PC-9 (cell line): ENCODE measurements around the gene RARS2. TPM values are rescaled to one million over a fixed set of nuclear protein-coding genes. Genes with fewer than 3 reads are reported as not detected.

ENCODE experiments used
- BruUV-seq: library from RNA; stranded (reverse); fragments of 400-500 nt; replicated peaks from 2 replicates; lab custom pipeline; 2021; lab: Mats Ljungman, UMichigan
- CTCF ChIA-PET: fragments of 300-600 bp; sonication (Branson Sonifier 250); formaldehyde crosslinking; loops from one replicate; lab custom pipeline; 2022; ENCODE audit warnings: antibody characterized with exemption; lab: Charles Lee
- POLR2A ChIA-PET: fragments of 300-600 bp; sonication (Branson Sonifier 250); formaldehyde crosslinking; loops from one replicate; lab custom pipeline; 2022; ENCODE audit warnings: antibody characterized with exemption; ENCODE audit not compliant: unreplicated experiment; lab: Charles Lee
- DNase-seq, 2 experiments: peaks; one replicate each; pipeline versions ENCODE4 v3.0.0 to v3.0.0-alpha.2; 2015 to 2022; ENCODE audit warnings: mixed read lengths in 1 of 2
- H2AFZ ChIP-seq: fragments of 200-600 bp; sonication (generic); 2 replicates; pipeline ENCODE4 v1.8.1; 2017; ENCODE audit warnings: antibody characterized with exemption
- H3F3A ChIP-seq: fragments of 200-600 bp; sonication (generic); 2 replicates; pipeline ENCODE4 v1.8.1; 2017; ENCODE audit warnings: antibody characterized with exemption, mild to moderate bottlenecking, low read depth; ENCODE audit not compliant: insufficient read depth
- H3K27ac ChIP-seq: fragments of 200-600 bp; sonication (generic); 2 replicates; pipeline ENCODE4 v1.6.1; 2016; ENCODE audit warnings: mixed run types
- H3K27me3 ChIP-seq: fragments of 200-600 bp; sonication (generic); 2 replicates; pipeline ENCODE4 v1.6.1; 2016; ENCODE audit warnings: low read depth, mixed run types; ENCODE audit not compliant: insufficient read depth
- H3K36me3 ChIP-seq: fragments of 200-600 bp; sonication (generic); 2 replicates; pipeline ENCODE4 v1.6.1; 2016; ENCODE audit warnings: low read depth, mixed run types
- H3K4me1 ChIP-seq: fragments of 200-600 bp; sonication (generic); replicated peaks from 2 replicates; pipeline ENCODE4 v1.6.1; 2016; ENCODE audit warnings: mixed run types; ENCODE audit not compliant: insufficient read depth
- H3K4me2 ChIP-seq: fragments of 200-600 bp; sonication (generic); 2 replicates; pipeline ENCODE4 v1.6.1; 2017; ENCODE audit warnings: mixed run types
- H3K4me3 ChIP-seq: fragments of 200-600 bp; sonication (generic); 2 replicates; pipeline ENCODE4 v1.6.1; 2016; ENCODE audit warnings: mixed run types
- H3K79me2 ChIP-seq: fragments of 200-600 bp; sonication (generic); 2 replicates; pipeline ENCODE4 v1.6.1; 2017; ENCODE audit warnings: low read depth, mixed run types
- H3K9me2 ChIP-seq: fragments of 200-600 bp; sonication (generic); 2 replicates; pipeline ENCODE4 v1.8.1; 2017; ENCODE audit warnings: mild to moderate bottlenecking; ENCODE audit not compliant: insufficient read depth
- H3K9me3 ChIP-seq: fragments of 200-600 bp; sonication (generic); 2 replicates; pipeline ENCODE4 v1.8.1; 2016; ENCODE audit warnings: low read depth; ENCODE audit not compliant: insufficient read depth
- H4K20me1 ChIP-seq: fragments of 200-600 bp; sonication (generic); 2 replicates; pipeline ENCODE4 v1.8.1; 2017; ENCODE audit not compliant: insufficient read depth
- CTCF ChIP-seq: fragments of 200-600 bp; sonication (generic); conservative IDR thresholded peaks from 2 replicates; pipeline ENCODE4 v1.6.1; 2017; ENCODE audit warnings: mixed run types, antibody characterized with exemption, mild to moderate bottlenecking, moderate library complexity
- EZH2 ChIP-seq: fragments of 200-600 bp; sonication (generic); IDR thresholded peaks from 2 replicates; pipeline ENCODE4 v1.8.0; 2017; ENCODE audit warnings: antibody characterized with exemption, low read depth
- intact Hi-C: fragments of 100-400 bp; cut with micrococcal nuclease; formaldehyde crosslinking; loops from one replicate; pipeline ENCODE4 v1.10.0; 2022; ENCODE audit not compliant: unreplicated experiment
- total RNA-seq: library from RNA; stranded (reverse); gene quantifications from 2 replicates; pipeline ENCODE4 v1.2.3, GENCODE V29; 2021

RARS2 gene
- total RNA-seq, 1 experiment from 2014 or later, result 34.6 TPM

DNA sequence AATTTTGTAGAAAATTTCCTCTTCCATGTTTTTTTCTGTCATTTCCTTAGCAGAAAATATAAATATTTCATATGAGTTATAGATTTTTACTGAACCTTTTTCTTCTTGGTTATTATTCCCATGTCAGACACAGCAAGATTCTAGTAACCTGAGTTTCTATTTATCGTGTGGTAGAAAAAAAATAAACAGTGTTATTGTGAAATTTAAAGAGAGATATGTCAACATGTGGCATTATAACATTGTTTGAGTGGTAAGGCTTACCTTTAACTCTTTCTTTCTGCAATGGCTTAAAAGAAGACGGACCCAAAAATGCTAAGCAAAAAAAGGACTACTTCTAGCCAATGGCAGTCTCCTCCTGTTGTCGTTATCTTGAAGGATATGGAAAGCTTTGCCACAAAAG, 19.0 kb upstream of the RARS2 start:
- Histone ChIP-seq H3K4me1 (no peaks in the 10 kb centered on the region), H4K20me1 (no peaks in the 10 kb centered on the region), H3K4me2 (no peak overlapping the region), H3K27ac (no peak overlapping the region), H2AFZ (no peak overlapping the region), H3K27me3 (no peaks in the 10 kb centered on the region), H3K79me2 (no peaks in the 10 kb centered on the region), H3K36me3 (0 out of 2 replicates have a peak, but pooled peaks cover 4% of the 10 kb centered on the region), H3K9me3 (no peaks in the 10 kb centered on the region), H3F3A (no peaks in the 10 kb centered on the region), H3K9me2 (no peaks in the 10 kb centered on the region), H3K4me3 (no peak overlapping the region)
- DNase-seq, result no peak
- TF ChIP-seq EZH2 (no peak), CTCF (no peak)
- BruUV-seq, result no TSS peak
- ChIA-PET POLR2A (interaction anchor here (0.7 kb wide), 1 partner anchor 90 kb away, joined by 7 read pairs; no protein-coding TSS in a partner anchor), CTCF (no interaction called here)
- intact Hi-C loops, result loop anchor here (10.0 kb wide), 1 partner anchor 186 kb away; no protein-coding TSS in a partner anchor

DNA sequence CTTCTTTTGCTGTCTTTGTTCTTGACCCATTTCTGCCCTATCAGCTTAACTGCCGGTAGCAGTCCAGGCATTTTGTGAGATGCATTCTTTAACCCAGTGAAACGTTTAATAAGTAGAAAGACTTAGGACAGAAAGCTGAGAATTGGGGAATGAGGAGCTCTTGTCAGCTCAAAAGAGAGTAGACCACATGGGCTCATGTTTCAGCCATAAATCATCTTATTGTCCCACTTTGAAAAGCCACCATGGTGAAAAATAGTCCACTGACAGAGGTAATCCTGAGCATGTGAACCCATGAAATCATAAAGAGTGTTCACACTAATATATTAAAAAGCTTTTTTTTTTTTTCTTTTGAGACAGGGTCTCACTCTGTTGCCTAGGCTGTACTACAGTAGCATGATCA, 16.4 kb upstream of the RARS2 start:
- no TSS peak for BruUV-seq
- POLR2A ChIA-PET, result no interaction called here
- Histone ChIP-seq H3K4me3 (no peak overlapping the region), H3K4me2 (no peak overlapping the region), H4K20me1 (no peaks in the 10 kb centered on the region), H3K79me2 (no peaks in the 10 kb centered on the region), H3K9me3 (no peaks in the 10 kb centered on the region), H3K9me2 (no peaks in the 10 kb centered on the region), H2AFZ (no peak overlapping the region), H3K4me1 (no peaks in the 10 kb centered on the region), H3K27ac (no peak overlapping the region), H3K27me3 (no peaks in the 10 kb centered on the region), H3F3A (no peaks in the 10 kb centered on the region), H3K36me3 (no peaks in the 10 kb centered on the region)
- intact Hi-C loops, result loop anchor here (10.0 kb wide), 1 partner anchor 189 kb away; no protein-coding TSS in a partner anchor
- CTCF ChIA-PET, result interaction anchor here (0.6 kb wide), 1 partner anchor 11 kb away, joined by 3 read pairs; no protein-coding TSS in a partner anchor
- DNase-seq, result no peak
- TF ChIP-seq EZH2 (no peak), CTCF (no peak)

DNA sequence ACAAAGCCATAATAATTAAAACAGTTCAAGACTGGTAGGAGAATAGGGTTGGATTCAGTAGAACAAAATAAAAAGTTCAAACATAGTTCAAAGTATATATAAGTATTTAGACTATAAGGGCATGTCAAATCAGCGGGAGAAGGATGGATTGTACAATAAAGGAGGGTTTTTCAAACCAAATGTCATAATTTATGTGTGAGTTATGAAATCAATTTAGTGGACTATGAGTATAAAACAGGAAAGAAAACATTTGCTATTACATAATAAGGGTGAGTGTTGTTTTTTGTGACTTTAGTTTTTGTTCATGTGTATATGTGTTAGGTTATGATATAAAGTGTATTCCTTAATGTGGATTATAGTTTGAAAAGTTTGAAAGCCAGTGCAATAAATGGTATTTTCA, 10.8 kb upstream of the RARS2 start:
- no peak for DNase-seq
- no peak overlapping the region for H3K4me3 ChIP-seq
- ChIA-PET POLR2A (no interaction called here), CTCF (no interaction called here)
- H3K4me2 ChIP-seq, result no peak overlapping the region
- no peak overlapping the region for H2AFZ ChIP-seq
- intact Hi-C loops, result loop anchor here (10.0 kb wide), 1 partner anchor 194 kb away; no protein-coding TSS in a partner anchor
- H3K27ac ChIP-seq, result no peak overlapping the region
- BruUV-seq, result no TSS peak
- no peaks in the 10 kb centered on the region for H3K9me2 ChIP-seq
- H3K27me3 ChIP-seq, result no peaks in the 10 kb centered on the region
- no peaks in the 10 kb centered on the region for H3K4me1 ChIP-seq
- H3F3A ChIP-seq, result no peaks in the 10 kb centered on the region
- H4K20me1 ChIP-seq, result no peaks in the 10 kb centered on the region
- no peaks in the 10 kb centered on the region for H3K36me3 ChIP-seq
- TF ChIP-seq CTCF (no peak), EZH2 (no peak)
- no peaks in the 10 kb centered on the region for H3K9me3 ChIP-seq
- H3K79me2 ChIP-seq, result no peaks in the 10 kb centered on the region
